ENCODE data around the gene CEP83. TPM values are rescaled to one million over a fixed set of nuclear protein-coding genes. Genes with fewer than 3 reads are reported as not detected.
A peak's percentile ranks its signal among the peaks of the same experiment; 100 is the strongest.
"Not testable (repeated sequence)": the region's sequence is repeated elsewhere in the genome, so short reads cannot be mapped to it uniquely, and the experiment has no call there.

The CEP83 gene
- total RNA-seq, 1 donor, result 9.8 TPM

GRCh38 chr12:94429633-94430032 is 30.0 kb downstream of the CEP83 start:
- TF ChIP-seq CTCF (IDR thresholded peaks at IDR 0.05; ENCODE audit: extremely low read depth, low read depth, low read length), result no peak
- H4K20me1 ChIP-seq (ENCODE audit: insufficient read depth, low read length), result peaks cover 6% of the 10 kb centered on the region
- H3K9me3 ChIP-seq (ENCODE audit: low read depth, low read length), result peaks cover 5% of the 10 kb centered on the region
- no peak overlapping the region for H3K4me2 ChIP-seq (ENCODE audit: insufficient read depth, low read length)
- H3K27me3 ChIP-seq (ENCODE audit: insufficient read depth, low read length), result no peaks in the 10 kb centered on the region
- H3K27ac ChIP-seq (ENCODE audit: low read depth, low read length), result no peak overlapping the region
- H3K4me3 ChIP-seq (ENCODE audit: insufficient read depth, low read length), result no peak overlapping the region
- peaks cover 21% of the 10 kb centered on the region for H3K79me2 ChIP-seq (ENCODE audit: insufficient read depth, low read length)
- no peaks in the 10 kb centered on the region for H3K36me3 ChIP-seq (ENCODE audit: insufficient read depth, low read length)
- H2AFZ ChIP-seq (ENCODE audit: low read length), result no peak overlapping the region
- peaks cover 8% of the 10 kb centered on the region for H3K4me1 ChIP-seq (ENCODE audit: insufficient read depth, low read length)
- no peak for DNase-seq (ENCODE audit: insufficient read length, low spot score, missing footprints)

DNA sequence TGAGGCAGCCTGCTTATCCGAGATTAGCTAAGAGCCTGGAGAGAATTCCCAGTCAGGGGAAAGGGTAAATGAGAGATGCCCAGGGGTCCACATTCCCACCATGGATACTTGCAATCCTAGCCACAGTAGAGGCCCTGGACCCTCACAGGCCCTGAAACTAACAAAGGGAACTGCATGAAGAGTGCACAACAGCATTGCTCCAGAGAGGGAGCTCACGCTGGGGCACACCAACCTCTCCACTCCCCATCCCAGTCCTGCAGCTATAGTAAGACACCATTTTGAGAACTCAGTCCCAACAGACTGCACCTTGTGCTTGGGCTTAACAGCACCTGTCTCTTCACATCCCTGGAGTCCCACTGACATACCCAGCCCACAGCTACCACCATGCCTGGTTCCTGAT is 30.5 kb downstream of the CEP83 start:
- no peaks in the 10 kb centered on the region for H3K36me3 ChIP-seq (ENCODE audit: insufficient read depth, low read length)
- no peak overlapping the region for H3K4me3 ChIP-seq (ENCODE audit: insufficient read depth, low read length)
- H3K4me2 ChIP-seq (ENCODE audit: insufficient read depth, low read length), result no peak overlapping the region
- H3K4me1 ChIP-seq (ENCODE audit: insufficient read depth, low read length), result peaks cover 8% of the 10 kb centered on the region
- DNase-seq (ENCODE audit: insufficient read length, low spot score, missing footprints), result peak; percentile 3
- H2AFZ ChIP-seq (ENCODE audit: low read length), result no peak overlapping the region
- no peak for TF ChIP-seq CTCF (IDR thresholded peaks at IDR 0.05; ENCODE audit: extremely low read depth, low read depth, low read length)
- H3K9me3 ChIP-seq (ENCODE audit: low read depth, low read length), result peaks cover 5% of the 10 kb centered on the region
- H3K27me3 ChIP-seq (ENCODE audit: insufficient read depth, low read length), result no peaks in the 10 kb centered on the region
- H3K27ac ChIP-seq (ENCODE audit: low read depth, low read length), result no peak overlapping the region
- peaks cover 6% of the 10 kb centered on the region for H4K20me1 ChIP-seq (ENCODE audit: insufficient read depth, low read length)
- H3K79me2 ChIP-seq (ENCODE audit: insufficient read depth, low read length), result peaks cover 20% of the 10 kb centered on the region

DNA sequence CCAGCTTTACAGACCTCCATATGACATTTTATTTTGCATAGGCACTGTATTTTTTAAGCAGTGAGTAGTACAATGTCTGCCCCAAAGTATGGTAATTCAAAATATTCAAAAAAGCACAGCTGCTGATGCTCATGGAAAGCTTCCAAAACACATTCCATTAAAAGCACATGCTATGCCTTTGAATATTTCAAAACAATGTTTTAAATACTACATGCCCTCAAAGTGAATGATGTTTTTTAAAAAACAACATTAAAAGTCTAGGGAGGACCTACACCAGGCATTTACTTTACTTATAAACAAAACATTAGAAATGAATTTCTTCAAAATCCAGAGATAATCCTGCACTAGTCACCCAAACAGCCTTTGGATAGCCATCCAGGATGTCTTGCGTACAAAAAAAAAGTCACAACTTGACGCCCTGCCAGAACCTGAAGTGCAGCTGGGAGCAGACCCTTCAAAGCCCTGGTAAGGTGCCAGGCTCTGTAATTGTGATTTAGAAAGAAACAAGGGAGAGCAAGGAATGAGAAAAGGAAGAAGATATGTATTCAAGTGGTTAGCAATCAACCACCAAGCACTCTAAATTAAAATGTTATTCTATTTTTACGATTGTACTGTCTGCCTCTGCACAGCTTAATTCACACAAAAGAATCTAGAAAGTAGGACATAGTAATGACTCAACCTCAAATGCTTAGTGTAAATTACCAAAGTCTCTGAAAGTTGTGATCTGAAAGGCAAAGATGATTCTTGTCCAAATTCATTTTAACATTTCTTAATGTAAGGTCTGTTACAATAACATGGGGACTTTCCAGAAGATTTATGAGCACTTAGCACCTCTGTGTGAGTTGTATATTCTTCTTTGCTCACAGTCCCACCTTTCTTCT is 31.9 kb downstream of the CEP83 start:
- Histone ChIP-seq H3K27ac (ENCODE audit: low read depth, low read length) (peak overlapping the region; percentile 46), H3K36me3 (ENCODE audit: insufficient read depth, low read length) (no peaks in the 10 kb centered on the region), H3K4me2 (ENCODE audit: insufficient read depth, low read length) (peak overlapping the region; percentile 71), H3K4me1 (ENCODE audit: insufficient read depth, low read length) (peaks cover 8% of the 10 kb centered on the region), H4K20me1 (ENCODE audit: insufficient read depth, low read length) (peaks cover 6% of the 10 kb centered on the region), H3K9me3 (ENCODE audit: low read depth, low read length) (peaks cover 5% of the 10 kb centered on the region), H3K27me3 (ENCODE audit: insufficient read depth, low read length) (no peaks in the 10 kb centered on the region), H2AFZ (ENCODE audit: low read length) (no peak overlapping the region), H3K79me2 (ENCODE audit: insufficient read depth, low read length) (peaks cover 17% of the 10 kb centered on the region), H3K4me3 (ENCODE audit: insufficient read depth, low read length) (no peak overlapping the region)
- no peak for DNase-seq (ENCODE audit: insufficient read length, low spot score, missing footprints)
- no peak for TF ChIP-seq CTCF (IDR thresholded peaks at IDR 0.05; ENCODE audit: extremely low read depth, low read depth, low read length)

GRCh38 chr12:94426049-94426448 is 33.6 kb downstream of the CEP83 start:
- H3K9me3 ChIP-seq (ENCODE audit: low read depth, low read length), result peaks cover 15% of the 10 kb centered on the region
- H2AFZ ChIP-seq (ENCODE audit: low read length), result no peak overlapping the region
- no peak overlapping the region for H3K4me3 ChIP-seq (ENCODE audit: insufficient read depth, low read length)
- H4K20me1 ChIP-seq (ENCODE audit: insufficient read depth, low read length), result peaks cover 6% of the 10 kb centered on the region
- no peak overlapping the region for H3K4me2 ChIP-seq (ENCODE audit: insufficient read depth, low read length)
- no peak for TF ChIP-seq CTCF (IDR thresholded peaks at IDR 0.05; ENCODE audit: extremely low read depth, low read depth, low read length)
- DNase-seq (ENCODE audit: insufficient read length, low spot score, missing footprints), result no peak
- peaks cover 16% of the 10 kb centered on the region for H3K79me2 ChIP-seq (ENCODE audit: insufficient read depth, low read length)
- no peaks in the 10 kb centered on the region for H3K36me3 ChIP-seq (ENCODE audit: insufficient read depth, low read length)
- peaks cover 8% of the 10 kb centered on the region for H3K4me1 ChIP-seq (ENCODE audit: insufficient read depth, low read length)
- H3K27ac ChIP-seq (ENCODE audit: low read depth, low read length), result no peak overlapping the region
- H3K27me3 ChIP-seq (ENCODE audit: insufficient read depth, low read length), result no peaks in the 10 kb centered on the region

- H3K4me1 ChIP-seq (ENCODE audit: insufficient read depth, low read length); H2AFZ ChIP-seq (ENCODE audit: low read length); DNase-seq (ENCODE audit: insufficient read length, low spot score, missing footprints); H3K36me3 ChIP-seq (ENCODE audit: insufficient read depth, low read length); H3K79me2 ChIP-seq (ENCODE audit: insufficient read depth, low read length); H3K27me3 ChIP-seq (ENCODE audit: insufficient read depth, low read length); H3K27ac ChIP-seq (ENCODE audit: low read depth, low read length); H4K20me1 ChIP-seq (ENCODE audit: insufficient read depth, low read length); H3K4me2 ChIP-seq (ENCODE audit: insufficient read depth, low read length): not testable (repeated sequence)
- Histone ChIP-seq H3K9me3 (ENCODE audit: low read depth, low read length) (peaks cover 14% of the 10 kb centered on the region), H3K4me3 (ENCODE audit: insufficient read depth, low read length) (peak overlapping the region; percentile 48)
Observed at GRCh38 chr12:94424830-94425229, 34.8 kb downstream of the CEP83 start.
